ENCODE measurements around the gene SLC41A3.
"Not testable (repeated sequence)": the region's sequence is repeated elsewhere in the genome, so short reads cannot be mapped to it uniquely, and the experiment has no call there.

SLC41A3 gene

DNA sequence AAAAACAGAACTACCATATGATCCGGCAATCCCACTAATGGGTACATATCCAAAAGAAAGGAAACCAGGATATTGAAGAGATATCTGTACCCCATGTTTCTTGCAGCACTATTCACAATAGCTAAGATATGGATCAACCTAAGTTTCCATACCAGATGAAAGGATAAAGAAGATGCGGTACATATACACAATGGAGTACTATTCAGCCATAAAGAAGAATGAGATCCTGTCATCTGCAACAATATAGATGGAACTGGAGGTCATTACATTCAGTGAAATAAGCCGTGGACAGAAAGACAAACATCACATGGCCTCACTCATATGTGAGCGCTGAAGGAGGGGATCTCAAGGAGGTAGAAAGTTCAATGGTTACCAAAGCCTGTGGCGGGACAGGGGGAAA lies 3.0 kb downstream of the SLC41A3 start:
- DNase-seq, result no peak

DNA sequence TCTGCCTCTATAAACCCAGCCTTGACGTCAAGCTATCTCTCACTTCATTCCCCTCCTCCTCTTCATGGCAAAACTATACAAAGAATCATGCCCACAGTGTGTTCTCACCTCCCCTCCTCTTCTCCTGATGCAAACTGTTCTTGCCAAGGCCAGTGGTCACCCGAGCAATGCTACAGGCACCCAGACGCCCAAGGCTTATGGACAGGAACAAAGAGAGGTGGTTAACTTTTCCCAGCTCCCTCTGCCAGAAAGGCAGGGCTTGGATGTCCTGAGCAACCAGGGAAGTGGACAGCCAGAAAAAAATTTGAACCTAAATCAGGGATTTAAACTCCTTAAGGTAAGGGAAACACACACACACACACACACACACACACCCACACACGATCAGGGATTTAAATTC lies 5.1 kb downstream of the SLC41A3 start:
- DNase-seq, result no peak

DNA sequence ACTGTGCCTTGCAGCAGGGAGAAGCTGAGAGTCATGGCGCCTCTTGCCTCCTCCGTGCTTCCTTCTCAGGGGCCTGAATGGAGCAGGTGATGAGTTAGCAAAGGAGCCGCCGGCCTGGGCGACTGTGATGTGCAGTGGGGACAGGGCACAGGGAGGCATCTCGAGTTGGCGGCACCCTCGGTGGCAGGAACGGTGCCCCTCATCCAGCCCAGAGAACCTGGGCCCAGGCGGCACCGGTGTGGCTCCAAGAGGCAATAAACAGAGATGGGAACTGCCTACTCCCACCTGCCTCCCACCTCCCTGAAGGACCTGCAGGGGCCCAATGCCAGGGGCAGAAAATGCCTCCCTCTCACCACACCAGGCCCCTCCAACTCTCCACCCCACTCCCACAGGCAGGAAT lies 6.2 kb downstream of the SLC41A3 start:
- no peak for DNase-seq

DNA sequence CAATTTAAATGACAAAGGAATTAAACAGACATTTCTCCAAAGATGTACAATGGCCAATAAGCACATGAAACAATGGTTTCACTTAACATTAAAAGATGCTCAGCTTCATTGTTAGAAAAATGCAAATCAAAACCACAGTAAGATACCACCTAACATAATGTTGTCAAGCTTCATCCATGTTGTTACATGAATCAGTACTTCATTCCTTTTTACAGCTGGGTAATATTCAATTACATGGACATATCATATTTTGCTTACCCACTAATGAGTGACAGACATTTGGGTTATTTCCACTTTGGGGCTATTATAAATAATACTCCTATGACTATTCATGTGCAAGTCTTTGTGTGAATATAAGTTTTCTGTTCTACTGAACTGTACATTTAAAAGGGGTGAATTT lies 7.8 kb downstream of the SLC41A3 start:
- no peak for DNase-seq

DNA sequence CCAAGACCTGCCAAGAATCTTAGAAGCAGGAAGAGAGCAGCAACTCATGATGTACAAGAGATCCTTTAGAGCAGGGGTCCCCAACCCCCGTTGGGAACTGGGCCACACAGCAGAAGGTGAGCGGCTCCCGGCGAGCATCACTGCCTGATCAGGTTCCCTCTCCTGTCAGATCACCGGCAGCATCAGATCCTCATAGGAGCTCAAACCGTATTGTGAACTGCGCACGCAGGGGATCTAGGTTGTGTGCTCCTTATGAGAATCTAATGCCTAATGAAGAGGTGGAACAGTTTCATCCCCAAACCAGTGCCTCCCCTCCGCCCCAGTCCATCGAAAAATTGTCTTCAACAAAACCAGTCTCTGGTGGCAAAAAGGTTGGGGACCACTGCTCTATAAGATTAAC lies 13.8 kb downstream of the SLC41A3 start:
- DNase-seq, result no peak

DNA sequence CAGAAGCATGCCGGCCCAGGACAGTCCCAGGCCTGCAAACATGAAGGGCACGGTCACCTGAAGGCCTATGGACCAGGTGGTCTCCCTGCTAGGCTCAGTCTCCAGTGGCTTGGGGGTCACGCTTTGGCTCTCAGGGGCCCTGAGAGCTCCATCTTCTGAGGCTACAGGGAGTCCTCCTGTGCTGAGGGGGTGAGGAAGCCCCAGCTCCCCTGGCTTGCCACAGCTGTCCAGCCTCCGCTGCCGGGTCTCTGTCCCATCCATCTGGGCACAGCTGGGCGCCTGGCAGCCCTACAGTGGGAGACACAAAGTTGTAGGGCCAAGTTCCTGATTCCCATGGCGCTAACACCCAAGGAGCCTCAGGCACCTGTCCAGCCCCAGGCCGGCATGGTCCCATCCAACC lies 16.0 kb downstream of the SLC41A3 start:
- DNase-seq, result no peak

DNA sequence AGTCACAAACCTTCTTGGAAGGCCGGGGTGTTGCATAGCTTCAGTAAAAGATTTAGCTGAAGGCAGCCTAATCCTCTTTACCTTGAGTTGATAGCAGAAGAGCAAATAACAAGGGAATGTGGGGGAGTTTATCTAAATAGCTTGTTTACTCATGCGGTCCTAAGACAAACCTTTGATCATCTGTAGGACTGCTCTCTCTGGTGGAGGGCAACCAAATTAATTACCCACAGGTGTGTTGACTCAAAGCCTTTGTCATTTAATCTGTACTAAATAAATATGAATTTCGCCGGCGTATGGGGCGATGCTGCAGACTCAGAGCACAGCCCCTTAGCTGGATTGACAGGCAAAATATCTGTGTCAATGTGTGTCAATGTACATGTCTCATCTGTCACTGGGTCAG lies 17.2 kb downstream of the SLC41A3 start:
- not testable (repeated sequence) for DNase-seq

DNA sequence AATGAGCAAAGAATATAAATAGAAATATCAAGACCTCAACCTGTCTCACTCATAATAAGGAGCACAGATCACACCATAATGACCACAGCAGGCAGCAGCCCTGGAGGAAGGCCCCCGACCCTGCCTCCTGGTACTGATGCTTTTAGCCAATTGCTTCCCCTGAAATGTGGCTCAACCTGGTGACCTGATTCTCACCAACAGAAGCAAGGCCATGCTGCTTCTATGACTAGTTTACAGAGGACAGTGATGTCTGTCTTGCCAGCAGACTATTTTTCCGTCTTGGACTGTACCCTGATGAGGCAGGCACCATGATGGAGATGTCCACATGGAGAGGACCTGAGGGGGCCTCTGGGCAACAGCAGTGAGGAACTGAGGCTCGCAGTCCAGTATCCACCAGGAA lies 18.0 kb downstream of the SLC41A3 start:
- no peak for DNase-seq

DNA sequence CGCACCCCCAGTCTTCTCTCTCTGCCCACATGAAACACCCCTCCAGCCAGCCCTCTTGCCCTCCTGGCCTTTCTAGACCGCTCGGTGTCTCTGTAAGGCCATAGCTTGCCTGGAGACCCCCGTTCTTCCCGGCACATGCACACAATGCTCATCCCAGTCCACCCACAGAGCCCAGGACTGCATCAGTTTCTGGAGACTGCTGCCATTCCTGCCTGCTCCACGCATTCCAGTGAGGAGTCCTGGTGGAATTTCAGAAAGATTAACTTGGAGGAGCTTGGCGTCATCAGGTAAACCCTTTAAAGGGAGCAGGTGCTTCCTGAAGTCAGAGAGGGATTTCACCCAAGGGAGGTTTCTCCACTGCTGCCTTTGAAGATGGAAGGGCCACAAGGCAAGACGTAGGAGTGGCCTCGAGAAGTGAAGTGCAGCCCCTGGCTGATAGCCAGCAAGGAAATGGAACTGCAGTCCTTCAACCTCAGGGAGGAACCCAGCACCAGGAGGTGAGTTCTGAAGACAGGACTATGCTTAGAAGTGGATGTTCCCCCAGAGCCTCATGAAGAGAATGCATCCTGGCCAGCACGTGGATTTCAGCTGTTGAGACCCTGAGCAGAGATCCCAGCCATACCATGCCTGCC lies 19.2 kb downstream of the SLC41A3 start:
- no peak for DNase-seq

DNA sequence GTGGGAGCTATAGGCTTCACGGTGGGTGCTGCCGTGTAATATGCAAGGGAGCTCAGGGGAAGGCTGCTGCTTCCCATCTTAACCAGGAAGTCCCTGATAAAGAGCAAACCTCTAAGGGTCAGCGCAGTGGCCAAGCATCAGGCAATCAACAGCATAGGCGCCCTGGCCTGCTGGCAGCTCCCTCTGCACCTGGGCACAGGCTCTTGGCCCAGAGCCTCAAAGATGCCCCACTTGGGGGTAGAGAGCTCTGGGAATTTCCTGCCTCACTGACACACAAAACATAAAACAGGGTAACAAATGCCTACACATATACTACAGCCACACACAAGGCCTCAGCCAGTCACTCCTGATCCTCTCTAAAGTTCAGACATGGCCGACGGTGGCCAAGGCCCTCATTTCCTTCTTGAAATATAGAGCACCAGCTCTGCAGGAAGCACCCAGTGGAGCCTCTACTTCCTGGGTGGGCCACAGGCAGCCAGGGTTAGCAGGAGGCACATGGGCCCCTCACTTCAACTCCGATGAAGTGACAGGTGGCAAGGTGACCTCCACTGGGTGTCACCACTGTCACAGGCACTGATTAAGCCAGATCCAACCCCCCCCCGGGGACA lies 20.5 kb downstream of the SLC41A3 start:
- DNase-seq, result no peak

DNA sequence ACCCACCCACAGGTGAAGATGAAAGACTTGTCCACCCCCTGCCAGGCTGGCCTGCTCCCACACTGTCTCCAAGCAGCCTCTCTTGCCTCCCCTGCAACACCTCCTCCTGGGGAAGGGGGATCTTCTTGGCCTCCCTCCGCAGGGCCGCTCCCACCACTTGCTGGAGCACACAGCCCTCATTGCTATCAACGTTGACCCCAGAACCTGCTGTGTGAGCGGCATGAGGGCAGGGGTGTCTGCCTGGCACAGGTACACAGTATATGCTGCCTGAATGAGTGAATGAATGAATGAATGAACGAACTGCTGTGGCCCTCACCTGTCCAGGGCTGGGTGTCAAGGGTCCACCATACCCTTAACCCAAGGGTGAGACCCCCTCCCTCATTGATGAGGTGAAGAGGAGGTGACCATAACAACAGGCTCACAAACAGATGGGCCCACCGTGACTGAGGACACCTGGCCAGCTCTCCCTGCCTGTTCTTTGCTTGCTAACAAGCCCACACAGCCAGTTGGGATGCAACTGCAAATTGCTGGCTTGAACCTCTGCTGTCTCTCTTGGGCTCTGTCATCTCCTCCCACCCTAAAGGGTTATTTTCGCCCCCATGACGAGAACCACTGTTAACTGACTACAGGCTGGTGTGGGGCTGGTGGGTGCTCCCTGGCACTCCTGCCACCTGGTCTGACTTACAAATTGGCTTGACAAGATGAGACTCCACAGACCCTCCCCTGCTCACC lies 22.5 kb downstream of the SLC41A3 start:
- DNase-seq, result no peak

DNA sequence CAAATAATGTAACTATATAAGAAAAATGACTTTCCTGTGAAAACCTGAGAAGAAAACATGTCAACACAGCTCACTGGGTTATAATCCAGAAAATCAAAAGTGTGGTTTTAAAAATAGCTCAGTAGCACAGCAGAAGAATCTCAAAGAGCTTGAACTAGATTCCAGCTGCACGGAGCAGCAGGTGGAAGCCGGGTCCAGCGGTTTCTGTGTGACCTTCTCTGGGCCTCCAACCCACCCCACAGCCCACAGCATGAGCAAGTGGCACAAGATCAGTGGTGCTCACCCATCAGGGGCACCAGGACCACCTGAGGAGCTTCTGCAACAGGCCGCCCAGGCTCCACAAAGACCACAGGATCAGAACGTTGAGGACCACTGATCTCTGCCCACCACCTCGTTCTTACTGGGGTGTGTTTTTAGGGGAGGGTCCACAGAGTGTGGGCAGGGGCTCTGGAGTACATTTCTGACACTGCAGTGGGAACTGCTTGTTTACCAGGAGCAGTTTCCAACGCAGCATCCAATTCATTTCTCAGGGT lies 23.2 kb downstream of the SLC41A3 start:
- no peak for DNase-seq

DNA sequence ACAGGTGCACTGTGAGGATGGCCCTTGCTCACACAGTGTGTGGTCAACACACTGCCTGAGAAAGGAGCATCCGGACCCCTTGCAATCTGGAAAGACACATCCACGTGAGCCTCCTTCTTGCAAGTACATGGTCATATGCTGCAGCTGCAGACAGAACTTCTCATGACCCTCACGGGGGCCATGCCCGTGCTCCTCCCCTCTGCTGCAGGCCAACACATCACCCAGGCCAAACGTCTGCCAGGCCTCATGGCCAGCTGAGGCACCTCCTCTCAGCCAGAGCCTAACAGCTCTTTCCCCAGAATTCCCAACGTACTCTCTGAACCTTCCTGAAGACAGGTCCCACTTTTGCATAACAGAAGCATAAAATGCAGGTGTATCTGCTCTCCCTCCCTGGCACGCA lies 25.3 kb downstream of the SLC41A3 start:
- no peak for DNase-seq

DNA sequence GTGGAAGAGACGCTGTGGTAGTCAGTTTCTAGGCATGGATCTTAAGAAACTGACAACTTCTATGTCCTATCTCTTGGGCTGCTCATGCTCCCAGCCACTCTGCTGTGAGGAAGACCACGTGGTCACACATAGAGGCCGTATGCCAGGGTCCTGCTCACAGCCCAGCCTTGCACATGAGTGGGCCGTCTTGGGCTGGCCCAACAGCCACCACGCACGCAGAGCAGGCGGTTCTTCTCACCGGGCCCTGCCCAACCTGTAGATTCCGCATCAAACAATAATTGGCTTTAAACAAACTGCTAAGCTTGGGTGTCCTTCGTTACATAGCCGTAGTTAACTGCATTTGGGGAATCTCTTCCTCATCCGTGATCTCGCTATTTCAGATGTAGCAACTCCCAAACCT lies 26.0 kb downstream of the SLC41A3 start:
- no peak for DNase-seq

DNA sequence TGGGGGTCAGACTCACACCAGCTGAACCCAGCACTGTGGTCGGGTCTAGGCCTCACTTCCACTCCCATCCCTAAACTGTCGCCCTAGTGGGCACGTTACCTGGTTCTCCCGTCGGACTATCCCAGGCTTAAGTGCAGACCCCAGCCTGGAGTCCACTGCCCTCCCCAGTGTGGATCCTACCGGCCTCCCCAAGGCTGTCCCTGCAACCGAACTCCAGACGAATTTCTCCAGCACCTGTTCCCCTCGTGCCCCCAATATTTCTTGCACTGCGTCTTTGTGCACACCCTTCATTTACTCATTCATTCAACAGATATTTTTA lies 26.5 kb downstream of the SLC41A3 start:
- no peak for DNase-seq

DNA sequence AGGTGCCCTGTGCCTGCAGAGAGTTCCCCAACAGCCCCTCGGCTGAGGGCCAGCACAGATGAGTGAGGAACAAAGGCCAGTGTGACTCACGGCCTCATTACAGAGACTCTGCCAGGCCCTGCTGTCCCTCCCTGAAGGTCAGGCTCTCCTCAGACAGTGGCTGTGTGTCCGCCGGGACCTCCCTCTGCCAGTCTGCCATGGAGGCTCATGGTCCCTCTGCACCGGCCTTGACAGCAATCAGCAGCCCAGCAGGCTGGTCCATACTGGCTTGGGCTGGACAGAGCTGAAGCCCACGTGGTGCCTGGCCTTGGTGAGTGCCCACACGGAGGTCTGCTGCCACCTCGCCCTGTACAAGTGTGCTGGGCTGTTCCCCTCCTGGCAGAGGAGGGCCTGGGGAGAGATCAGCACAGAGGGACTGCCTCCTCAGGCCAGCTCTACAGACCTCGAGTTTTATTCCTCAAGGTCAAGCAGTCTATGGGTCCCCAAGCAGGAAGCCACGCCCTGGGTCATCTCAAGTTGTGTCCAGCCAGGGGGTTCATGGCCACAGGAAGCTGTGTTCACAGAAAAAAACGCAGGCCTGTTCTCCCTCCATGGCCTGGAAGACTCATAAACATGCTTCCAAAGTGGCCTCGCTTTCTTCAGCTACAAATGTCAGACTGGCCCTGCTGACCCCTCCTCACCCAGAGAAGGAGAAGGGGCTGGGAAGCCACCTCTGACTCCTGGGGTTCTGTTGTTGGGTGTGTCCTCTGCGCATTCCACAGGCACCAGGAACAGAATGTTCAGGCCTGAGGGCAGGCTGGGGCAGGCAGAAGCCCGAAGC lies 27.0 kb downstream of the SLC41A3 start:
- DNase-seq, result no peak

DNA sequence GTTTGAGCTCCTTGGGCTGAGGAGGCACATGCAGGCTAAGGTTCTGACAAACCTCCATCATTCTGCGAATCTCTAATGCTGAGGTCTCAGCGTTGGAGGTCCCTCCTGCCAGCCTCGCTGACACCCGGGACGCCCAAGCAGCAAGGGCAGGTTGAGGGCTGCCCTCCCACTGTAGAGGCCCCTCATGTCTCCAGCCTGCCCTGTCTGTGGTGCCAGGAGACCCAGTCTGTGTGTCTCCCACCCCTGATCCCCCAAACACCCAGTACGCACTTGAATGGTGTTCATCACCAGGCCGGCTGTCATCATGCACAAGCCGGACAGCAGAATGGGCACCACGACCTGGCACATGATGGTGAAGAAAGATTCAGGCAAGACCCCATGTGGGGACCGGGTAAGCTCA lies 27.8 kb downstream of the SLC41A3 start:
- DNase-seq, result no peak

DNA sequence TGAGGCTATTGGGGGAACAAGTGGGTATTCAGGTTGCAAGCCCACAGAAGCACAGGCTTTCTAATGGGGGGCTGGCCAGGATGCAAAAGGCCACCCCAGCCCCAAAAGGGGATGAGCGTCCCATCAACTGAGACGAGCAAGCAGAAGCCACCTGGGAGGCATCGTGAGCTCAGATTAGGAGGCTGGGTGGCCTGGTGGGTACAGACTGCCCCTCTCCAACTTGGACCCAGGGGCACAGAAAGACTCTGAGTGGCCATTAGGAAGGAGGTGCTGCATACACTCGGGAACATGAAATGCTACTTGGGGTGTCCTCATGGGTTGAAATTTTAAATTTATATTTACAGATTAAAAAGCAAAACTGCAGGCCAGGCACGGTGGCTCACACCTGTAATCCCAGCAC lies 29.1 kb downstream of the SLC41A3 start:
- DNase-seq, result no peak

DNA sequence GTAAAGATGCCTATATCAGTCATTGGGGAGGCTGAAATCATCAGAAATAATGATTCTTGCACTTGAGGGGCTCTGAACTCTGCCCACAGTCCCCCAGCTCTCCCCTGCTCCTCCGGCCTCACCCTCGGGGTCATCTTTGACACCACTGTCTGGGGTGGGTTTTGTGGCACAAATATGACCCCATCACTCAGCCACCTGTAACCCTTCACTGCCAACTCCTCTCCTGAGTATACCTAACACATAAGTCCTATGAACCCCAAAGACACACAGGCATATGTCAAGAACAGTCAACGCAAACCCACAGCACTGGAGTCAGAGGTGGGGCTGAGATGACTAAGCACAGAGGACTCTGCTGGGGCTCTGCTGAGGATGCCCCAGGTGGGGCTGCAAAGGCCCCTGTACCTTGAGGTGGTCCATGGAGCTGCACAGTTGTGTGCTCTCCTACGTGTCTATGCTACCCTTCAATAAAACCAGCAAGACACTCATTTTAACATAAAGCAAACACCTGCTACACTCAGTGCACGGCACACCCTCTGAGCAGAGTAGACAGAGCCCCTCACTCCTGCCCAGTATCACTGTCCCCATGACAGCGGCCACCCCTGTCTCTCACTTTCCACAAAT lies 29.9 kb downstream of the SLC41A3 start:
- no peak for DNase-seq

DNA sequence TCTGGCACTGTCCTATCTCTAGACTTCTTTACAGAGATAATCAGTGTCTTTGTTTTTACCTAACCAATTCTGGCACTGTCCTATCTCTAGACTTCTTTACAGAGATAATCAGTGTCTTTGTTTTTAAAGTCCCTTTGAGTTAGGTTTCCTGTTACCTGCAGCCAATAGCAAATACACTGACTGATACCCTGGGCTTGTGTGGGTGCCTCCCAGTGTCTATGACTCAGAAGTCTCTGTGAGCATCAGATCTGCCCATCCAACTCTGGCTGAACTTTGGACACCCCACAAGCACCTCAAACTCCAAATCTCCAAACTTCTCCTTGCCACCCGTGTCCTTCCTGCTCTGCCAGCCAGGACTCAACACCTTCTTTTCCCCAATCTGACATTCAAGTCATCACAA lies 30.4 kb downstream of the SLC41A3 start:
- DNase-seq, result no peak

DNA sequence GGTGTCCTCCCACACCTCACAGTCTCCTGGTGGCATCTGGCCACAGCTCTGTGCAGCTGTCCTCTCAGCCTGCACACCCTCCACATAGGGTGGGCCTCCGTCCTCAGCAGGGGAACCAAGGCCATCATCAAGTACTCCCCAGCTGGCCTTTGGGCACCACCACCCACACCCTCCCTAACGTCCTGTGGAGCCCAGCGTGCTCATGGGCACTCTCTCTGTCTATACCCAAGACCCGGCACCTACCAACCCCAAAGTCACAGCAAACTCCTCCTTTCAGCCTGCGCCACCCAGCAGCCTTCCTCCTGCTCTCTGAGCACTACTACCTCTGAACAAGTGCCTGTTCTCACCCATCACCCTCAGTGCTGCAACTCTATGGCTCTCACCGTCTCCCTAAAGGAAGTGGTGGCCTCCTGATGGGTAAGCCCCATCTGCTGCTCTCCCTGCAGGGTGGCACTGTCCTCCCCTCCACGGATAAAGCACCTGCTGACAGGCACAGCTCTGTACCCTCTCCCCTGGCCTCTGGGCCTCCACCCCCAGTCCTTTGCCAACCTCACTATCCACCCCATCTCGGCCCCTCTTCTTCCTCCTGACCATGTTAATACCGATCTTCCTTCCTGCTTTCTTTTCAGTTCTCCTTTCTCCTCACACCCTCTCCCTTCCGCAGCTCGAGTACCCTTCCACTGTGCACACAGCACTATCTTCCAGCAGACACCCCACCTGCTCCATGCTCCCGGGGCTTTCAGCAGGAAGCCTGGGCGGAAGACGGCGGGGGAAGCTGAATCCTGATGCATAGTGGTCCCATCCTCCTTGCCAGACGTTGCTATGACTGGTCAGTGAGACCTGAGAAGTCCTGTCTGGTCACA lies 31.5 kb downstream of the SLC41A3 start:
- DNase-seq, result no peak

DNA sequence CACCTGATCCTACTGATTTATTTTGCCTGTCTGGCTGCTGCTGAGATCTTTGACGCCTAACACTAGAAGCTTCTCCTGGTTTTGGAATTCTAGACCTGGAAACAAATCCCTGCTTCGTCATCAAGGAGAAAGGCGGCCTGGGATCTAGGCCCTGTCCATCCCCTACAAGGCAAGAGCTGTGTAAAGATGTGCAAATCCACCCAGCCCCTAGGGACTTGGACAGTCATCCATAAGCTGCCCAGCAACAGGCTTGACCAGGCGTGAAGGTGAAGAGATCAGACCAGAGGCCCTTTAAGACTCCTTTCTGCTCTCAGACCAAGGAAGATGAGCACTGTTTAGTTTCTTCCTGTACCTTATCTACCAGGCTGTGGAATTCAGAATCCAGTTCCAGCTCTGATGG lies 32.2 kb downstream of the SLC41A3 start:
- no peak for DNase-seq

Data from cortex of kidney (tissue), 1 donor.